ENCODE results near the gene MRPL16. TPM values are rescaled to one million over a fixed set of nuclear protein-coding genes. Genes with fewer than 3 reads are reported as not detected.

MRPL16 gene
- total RNA-seq, 4 donors from 2014 or later, result 25.9 to 80.9 (median 46.0) TPM

DNA sequence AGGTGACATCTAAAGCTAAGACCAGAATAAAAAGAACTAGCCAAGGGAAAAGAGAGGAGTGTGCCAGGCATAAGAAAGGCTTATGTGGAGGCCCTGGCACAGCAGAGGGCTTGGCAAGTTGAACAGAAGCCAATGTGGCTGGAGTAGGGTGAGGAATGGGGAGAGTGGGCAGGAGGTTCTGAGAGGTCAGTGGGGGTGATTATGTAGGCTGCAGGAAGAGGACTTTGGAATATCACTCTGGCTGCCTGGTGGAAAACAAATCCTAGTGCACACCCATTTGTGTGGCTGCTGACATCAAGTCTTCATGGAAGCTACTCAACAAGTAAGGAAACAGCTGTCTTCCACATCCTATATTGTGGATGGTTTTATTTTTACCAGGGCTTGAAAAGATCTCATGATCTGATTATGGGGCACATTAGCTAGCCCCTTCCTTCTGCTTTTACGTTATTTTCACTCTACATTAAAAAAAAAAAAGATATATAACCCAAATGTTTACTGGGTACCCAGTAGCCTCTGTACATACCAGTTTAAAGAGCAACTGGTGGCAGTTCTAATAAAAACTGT is 3.4 kb downstream of the MRPL16 start:
- H3K36me3 ChIP-seq, result peaks cover 0 to 51% (median 0%) of the 10 kb centered on the region in 3 donors
- TF ChIP-seq, protein P1, sequence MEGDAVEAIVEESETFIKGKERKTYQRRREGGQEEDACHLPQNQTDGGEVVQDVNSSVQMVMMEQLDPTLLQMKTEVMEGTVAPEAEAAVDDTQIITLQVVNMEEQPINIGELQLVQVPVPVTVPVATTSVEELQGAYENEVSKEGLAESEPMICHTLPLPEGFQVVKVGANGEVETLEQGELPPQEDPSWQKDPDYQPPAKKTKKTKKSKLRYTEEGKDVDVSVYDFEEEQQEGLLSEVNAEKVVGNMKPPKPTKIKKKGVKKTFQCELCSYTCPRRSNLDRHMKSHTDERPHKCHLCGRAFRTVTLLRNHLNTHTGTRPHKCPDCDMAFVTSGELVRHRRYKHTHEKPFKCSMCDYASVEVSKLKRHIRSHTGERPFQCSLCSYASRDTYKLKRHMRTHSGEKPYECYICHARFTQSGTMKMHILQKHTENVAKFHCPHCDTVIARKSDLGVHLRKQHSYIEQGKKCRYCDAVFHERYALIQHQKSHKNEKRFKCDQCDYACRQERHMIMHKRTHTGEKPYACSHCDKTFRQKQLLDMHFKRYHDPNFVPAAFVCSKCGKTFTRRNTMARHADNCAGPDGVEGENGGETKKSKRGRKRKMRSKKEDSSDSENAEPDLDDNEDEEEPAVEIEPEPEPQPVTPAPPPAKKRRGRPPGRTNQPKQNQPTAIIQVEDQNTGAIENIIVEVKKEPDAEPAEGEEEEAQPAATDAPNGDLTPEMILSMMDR (IDR thresholded peaks at IDR 0.05), result no peak
- TF ChIP-seq POLR2A (IDR thresholded peaks at IDR 0.05), result no peak

DNA sequence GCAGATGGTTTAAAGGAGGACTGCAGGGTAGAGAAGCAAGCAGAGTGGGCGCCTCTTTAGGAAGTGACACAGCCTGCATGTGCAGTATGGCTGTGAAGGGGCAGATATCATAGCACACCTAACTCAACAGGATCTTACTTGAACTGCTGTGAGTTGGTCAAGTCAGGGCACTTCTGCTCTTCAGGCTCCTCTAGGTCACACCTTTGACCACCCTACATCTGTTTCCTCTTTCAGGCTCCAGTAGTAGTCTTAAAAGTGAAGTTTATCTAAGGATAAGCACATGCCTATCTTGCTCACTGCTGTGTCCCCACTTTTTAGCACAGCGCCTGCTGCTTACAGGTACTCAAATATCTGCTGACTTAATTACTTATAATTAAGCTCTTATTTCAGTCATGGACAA is 6.5 kb downstream of the MRPL16 start:
- peaks cover 0 to 51% (median 0%) of the 10 kb centered on the region in 3 donors for H3K36me3 ChIP-seq
- no peak for DNase-seq

More for the DNA sequence above, 3.4 kb downstream of the MRPL16 start:
- Histone ChIP-seq H3K4me3 (no peak overlapping the region), H3K27ac (peak overlapping the region in 1 of 4 donors; percentile 10), H3K27me3 (no peaks in the 10 kb centered on the region), H3K4me1 (peaks cover 0 to 10% (median 3%) of the 10 kb centered on the region in 4 donors), H3K9me3 (no peaks in the 10 kb centered on the region)
- DNase-seq, result no peak

DNA sequence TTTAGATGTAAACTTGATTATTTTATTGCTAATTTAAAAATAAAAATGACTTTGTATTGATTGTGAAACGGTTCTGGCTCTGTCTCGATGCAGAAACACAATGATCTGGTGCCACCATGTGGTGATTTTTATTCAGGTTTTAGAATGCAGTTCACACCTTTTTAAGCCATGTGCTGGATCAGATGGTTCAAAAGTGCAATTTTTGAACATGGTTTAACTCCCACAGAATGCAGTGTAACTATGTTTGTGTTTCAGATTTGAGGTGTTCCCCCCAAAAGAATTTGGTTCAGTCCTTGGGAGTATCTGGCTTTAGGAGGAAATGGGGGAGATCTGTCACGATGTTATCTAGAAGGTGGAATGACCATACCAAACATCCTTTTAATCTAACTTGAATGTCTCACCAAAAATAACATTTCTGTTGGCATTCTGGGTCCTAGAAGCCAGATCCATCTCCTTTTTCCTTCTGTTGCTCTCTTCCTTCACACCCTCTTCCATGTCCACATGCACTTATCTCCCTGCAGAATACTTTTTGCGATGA is 7.9 kb downstream of the MRPL16 start:
- Histone ChIP-seq H3K36me3 (peaks cover 0 to 54% (median 0%) of the 10 kb centered on the region in 3 donors), H3K4me3 (no peak overlapping the region), H3K9me3 (no peaks in the 10 kb centered on the region), H3K4me1 (peaks cover 0 to 13% (median 0%) of the 10 kb centered on the region in 4 donors), H3K27me3 (no peaks in the 10 kb centered on the region), H3K27ac (no peak overlapping the region)
- DNase-seq, result peak in 1 of 3 donors; percentile 62
- TF ChIP-seq, protein P1 (IDR thresholded peaks at IDR 0.05), result peak; percentile 23 to 89 (median 75)
- TF ChIP-seq POLR2A (IDR thresholded peaks at IDR 0.05), result no peak

More for the DNA sequence above, 6.5 kb downstream of the MRPL16 start:
- Histone ChIP-seq H3K27ac (no peak overlapping the region), H3K4me3 (no peak overlapping the region), H3K4me1 (peaks cover 0 to 14% (median 0%) of the 10 kb centered on the region in 4 donors), H3K27me3 (no peaks in the 10 kb centered on the region), H3K9me3 (no peaks in the 10 kb centered on the region)
- TF ChIP-seq, protein P1 (IDR thresholded peaks at IDR 0.05), result no peak
- TF ChIP-seq POLR2A (IDR thresholded peaks at IDR 0.05), result no peak

DNA sequence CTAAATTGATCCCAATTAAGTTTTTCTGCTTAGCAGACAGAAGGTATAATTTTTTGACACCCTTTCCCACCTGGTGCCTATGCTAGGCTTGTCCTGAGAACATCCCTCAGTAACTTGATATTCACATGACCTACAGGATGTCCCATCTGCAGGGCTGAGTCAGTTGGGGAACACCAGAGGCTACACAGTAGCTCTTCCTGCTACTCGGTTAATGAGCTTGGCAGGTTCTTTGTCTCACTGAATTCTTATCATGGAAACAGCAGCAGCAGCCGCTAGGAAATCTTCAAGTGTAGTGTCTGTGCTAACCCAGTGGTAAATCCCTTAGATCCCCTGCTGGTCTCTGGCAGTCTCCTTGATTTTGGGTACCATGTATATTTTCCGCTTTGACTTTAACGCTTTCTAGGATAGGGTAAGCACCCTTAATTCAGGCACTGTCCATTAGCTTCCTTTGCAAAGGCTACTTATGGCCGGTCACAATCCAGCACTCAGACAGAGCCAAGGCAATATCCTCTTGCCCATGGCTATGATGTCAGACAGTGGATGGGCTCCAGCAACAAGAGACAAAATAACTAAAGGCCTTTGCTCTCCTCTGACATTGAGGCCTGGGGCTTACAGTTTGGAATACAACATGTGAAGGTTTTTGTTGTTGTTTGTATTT is 8.5 kb downstream of the MRPL16 start:
- Histone ChIP-seq H3K4me1 (peaks cover 0 to 13% (median 0%) of the 10 kb centered on the region in 4 donors), H3K4me3 (no peak overlapping the region), H3K27ac (no peak overlapping the region), H3K9me3 (no peaks in the 10 kb centered on the region), H3K27me3 (no peaks in the 10 kb centered on the region), H3K36me3 (peaks cover 0 to 54% (median 0%) of the 10 kb centered on the region in 3 donors)
- TF ChIP-seq, protein P1 (IDR thresholded peaks at IDR 0.05), result no peak
- no peak for TF ChIP-seq POLR2A (IDR thresholded peaks at IDR 0.05)
- DNase-seq, result no peak

DNA sequence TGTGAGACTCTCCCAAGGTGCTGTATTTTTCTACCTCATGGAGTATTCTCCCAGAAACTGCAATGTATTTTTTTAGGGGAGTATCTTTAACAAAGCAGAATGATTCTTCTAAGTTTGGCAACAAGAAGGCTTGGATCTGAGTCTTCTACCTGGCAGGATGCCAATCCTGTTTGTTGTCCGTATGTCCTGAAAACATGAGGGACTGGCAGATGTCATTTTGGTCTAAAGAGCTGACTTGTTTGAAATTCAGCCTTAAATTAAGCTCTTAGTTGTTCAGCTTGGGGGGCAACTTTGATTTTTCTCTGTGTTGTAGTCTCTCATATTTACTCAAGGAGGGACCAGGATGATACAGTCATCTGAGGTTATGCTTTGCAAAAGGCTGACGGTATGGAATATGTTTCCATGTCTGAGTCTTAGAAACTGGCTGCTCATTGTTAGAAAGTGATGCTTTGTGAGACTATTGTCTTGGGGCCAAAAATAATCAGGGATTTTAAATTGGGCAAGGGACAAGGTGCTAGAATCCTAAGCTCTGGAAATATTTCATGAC is 9.3 kb downstream of the MRPL16 start:
- Histone ChIP-seq H3K36me3 (peaks cover 0 to 51% (median 0%) of the 10 kb centered on the region in 3 donors), H3K4me1 (peaks cover 0 to 13% (median 0%) of the 10 kb centered on the region in 4 donors), H3K9me3 (no peaks in the 10 kb centered on the region), H3K27ac (no peak overlapping the region), H3K4me3 (no peak overlapping the region), H3K27me3 (no peaks in the 10 kb centered on the region)
- DNase-seq, result no peak
- no peak for TF ChIP-seq POLR2A (IDR thresholded peaks at IDR 0.05)
- TF ChIP-seq, protein P1 (IDR thresholded peaks at IDR 0.05), result no peak
